Measurements from ENCODE around the gene CCDC47.

The CCDC47 gene

GRCh38 chr17:63697341-63698286, 75.8 kb downstream of the CCDC47 start:
- peak; percentile 81 for DNase-seq

DNA sequence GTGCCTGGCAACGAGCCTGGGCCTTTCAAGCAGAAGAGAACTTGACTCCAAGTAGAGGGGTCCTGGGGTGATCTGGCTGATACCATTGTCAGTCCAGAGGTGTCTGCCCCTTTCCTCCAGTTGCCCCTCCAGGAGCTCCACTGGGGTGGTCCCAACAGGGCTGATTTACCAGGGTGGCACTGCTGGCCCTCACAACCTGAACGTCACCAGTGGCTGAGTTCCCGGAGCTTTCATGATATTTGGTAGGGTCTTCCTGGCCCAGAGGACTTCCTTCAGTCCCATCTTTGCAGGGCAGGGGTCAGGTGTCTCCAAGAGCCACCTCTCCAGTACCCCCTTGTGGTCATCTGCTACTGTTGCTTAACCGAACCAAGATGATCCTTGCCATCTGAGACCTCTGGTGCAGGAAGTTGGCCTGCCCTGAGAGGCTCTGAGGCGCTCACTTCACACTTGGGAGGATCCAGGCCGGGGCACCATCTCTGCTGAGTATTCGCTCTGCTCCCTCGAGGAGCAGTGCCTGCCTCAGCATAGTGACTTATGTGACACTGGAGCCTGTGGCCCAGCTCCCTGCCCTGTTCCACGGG, 76.9 kb downstream of the CCDC47 start:
- DNase-seq: no peak

GRCh38 chr17:63695889-63696288, 77.5 kb downstream of the CCDC47 start:
- DNase-seq: no peak

Measured in central memory CD4-positive, alpha-beta T cell (primary cell).